HepG2 (cell line): Measurements from ENCODE around the gene GRAMD1A. TPM values are rescaled to one million over a fixed set of nuclear protein-coding genes. Genes with fewer than 3 reads are reported as not detected.

Experiments
- ATF2 ChIP-seq: sonication (generic); formaldehyde crosslinking; IDR thresholded peaks from 2 replicates; pipeline ENCODE4 v1.4.0; 2020; ENCODE audit warnings: missing genetic modification reagents
- BHLHE40 ChIP-seq: IDR thresholded peaks from 2 replicates; pipeline ENCODE4 v1.6.1; 2011; ENCODE audit warnings: low read length, improper control_type of control experiment
- ETV5 ChIP-seq: IDR thresholded peaks from 2 replicates; pipeline ENCODE4 v1.6.1; 2018; ENCODE audit warnings: missing biosample characterization, missing genetic modification reagents, inconsistent platforms, borderline replicate concordance
- GTF2F1 ChIP-seq: fragments of 150-350 bp; IDR thresholded peaks from 2 replicates; pipeline ENCODE4 v1.6.1; 2014; ENCODE audit warnings: low read length
- HNF1B ChIP-seq: sonication (generic); formaldehyde crosslinking; IDR thresholded peaks from 2 replicates; pipeline ENCODE4 v1.5.1; 2020; ENCODE audit warnings: mild to moderate bottlenecking, moderate library complexity, missing genetic modification reagents
- IKZF5 ChIP-seq: IDR thresholded peaks from 2 replicates; pipeline ENCODE4 v1.6.1; 2018; ENCODE audit warnings: missing genetic modification reagents, mild to moderate bottlenecking, missing compliant biosample characterization
- KAT2B ChIP-seq: fragments of 150-350 bp; IDR thresholded peaks from 2 replicates; pipeline ENCODE4 v1.6.1; 2014; ENCODE audit warnings: low read depth, low read length, borderline replicate concordance
- ZBTB34 ChIP-seq: sonication (generic); formaldehyde crosslinking; IDR thresholded peaks from 2 replicates; pipeline ENCODE4 v1.8.0; 2022; ENCODE audit warnings: mild to moderate bottlenecking, missing genetic modification reagents
- ZBTB40 ChIP-seq, 2 experiments: fragments of 450-650 bp in 1 of 2; sonication (generic) in 1 of 2; formaldehyde crosslinking in 1 of 2; IDR thresholded peaks; 2 replicates each; pipeline versions ENCODE4 v1.6.1 to v1.8.0; 2016 to 2022; ENCODE audit warnings: antibody characterized with exemption in 1 of 2, mild to moderate bottlenecking in 1 of 2, missing genetic modification reagents in 1 of 2
- ZNF441 ChIP-seq: sonication (generic); formaldehyde crosslinking; IDR thresholded peaks from 2 replicates; pipeline ENCODE4 v1.7.0; 2021; ENCODE audit warnings: missing genetic modification reagents, borderline replicate concordance
- ZNF704 ChIP-seq: sonication (generic); formaldehyde crosslinking; IDR thresholded peaks from 2 replicates; pipeline ENCODE4 v1.8.1; 2023; ENCODE audit warnings: mild to moderate bottlenecking, inconsistent platforms, moderate library complexity, missing genetic modification reagents, borderline replicate concordance
- polyA plus RNA-seq, 8 experiments: library from polyadenylated mRNA; depleted of rRNA in 3 of 8; stranded (reverse) in 7 of 8; unstranded in 1 of 8; fragments of >200 nt; fragmentation: Illumina TruSeq in 4 of 8; extraction: Trizol in 4 of 8; gene quantifications; 2 replicates each; pipeline versions ENCODE4 v1.2.1 to v1.2.3, GENCODE V29; 2011 to 2016; ENCODE audit warnings: low read depth in 4 of 8, missing spikeins in 1 of 8, mixed read lengths in 1 of 8; ENCODE audit not compliant: insufficient read depth in 1 of 8
- total RNA-seq, 5 experiments: library from RNA; depleted of rRNA; stranded (reverse); fragments of >200 nt; fragmentation: Illumina TruSeq; extraction: Trizol; gene quantifications; 2 replicates each; pipeline ENCODE4 v1.2.3, GENCODE V29; 2016; ENCODE audit warnings: low read depth in 1 of 5

The GRAMD1A gene
- total and polyA plus RNA-seq, 2 of the 13 experiments (the other 11 are each of a cell fraction or from before 2014, with no cell fraction given) = 14.7 to 181 TPM

GRCh38 chr19:35040826-35041547 lies 40.9 kb downstream of the GRAMD1A start (continued):
- TF ChIP-seq ZBTB34 (CRISPR knock-in tag) (peak; percentile 97; the same call in 1 of the 2 replicates), ATF2 (CRISPR knock-in tag) (peak; percentile 88; the same call in 1 of the 2 replicates), IKZF5 (CRISPR knock-in tag) (peak; percentile 88), HNF1B (CRISPR knock-in tag) (peak; percentile 98), BHLHE40 (peak; percentile 86), ETV5 (peak; percentile 100), ZBTB40 (IDR thresholded peaks at IDR 0.05) (no peak), ZBTB40 (CRISPR knock-in tag; IDR thresholded peaks at IDR 0.05) (peak; percentile 93), KAT2B (no peak), ZNF441 (peak; percentile 60; the same call in 1 of the 2 replicates), GTF2F1 (0 out of 2 replicates have a peak, but pooled peaks have one; percentile 21), ZNF704 (CRISPR knock-in tag) (no peak; the same call in 1 of the 2 replicates)
